Renal cortex interstitium (tissue), 15 donors: ENCODE data around the gene SAMD9. TPM values are rescaled to one million over a fixed set of nuclear protein-coding genes. Genes with fewer than 3 reads are reported as not detected.

Experiments
- DNase-seq, 11 donors: peaks; one replicate each; pipeline ENCODE4 v3.0.0-alpha.2; 2013; ENCODE audit warnings: low read depth in 9 of 11, low spot score in 4 of 11; ENCODE audit errors: extremely low read depth in 1 of 11
- long read RNA-seq, 16 experiments: transcript quantifications; one replicate each; lab custom pipeline, GENCODE V29; 2026
- polyA plus RNA-seq, 3 donors: library from polyadenylated mRNA; unstranded; fragments of 120-200 nt; gene quantifications; one replicate each; pipeline ENCODE4 v1.2.1, GENCODE V29; 2013; ENCODE audit not compliant: insufficient read length in 3 of 3

SAMD9 gene
- polyA plus RNA-seq: 1 to 10 TPM; 4.7 to 6.4 (median 5.2) TPM
- long read RNA-seq, donor 1: 0 reads
- long read RNA-seq, donor 2: 0 reads
- long read RNA-seq, donor 3, full-length matches to known transcripts: 2 of 2 reads
- long read RNA-seq, donor 3, partial matches to known transcripts: 0 of 2 reads
- long read RNA-seq, donor 3, other reads (novel, unspliced or antisense): 0 of 2 reads
- long read RNA-seq, donor 4: 0 reads
- long read RNA-seq, donor 5: 0 reads
- long read RNA-seq, donor 6, full-length matches to known transcripts: 2 of 2 reads
- long read RNA-seq, donor 6, partial matches to known transcripts: 0 of 2 reads
- long read RNA-seq, donor 6, other reads (novel, unspliced or antisense): 0 of 2 reads
- long read RNA-seq, donor 7, full-length matches to known transcripts: 2 of 2 reads
- long read RNA-seq, donor 7, partial matches to known transcripts: 0 of 2 reads
- long read RNA-seq, donor 7, other reads (novel, unspliced or antisense): 0 of 2 reads
- long read RNA-seq, donor 8: 0 reads
- long read RNA-seq, donor 9, full-length matches to known transcripts: 3 of 3 reads
- long read RNA-seq, donor 9, partial matches to known transcripts: 0 of 3 reads
- long read RNA-seq, donor 9, other reads (novel, unspliced or antisense): 0 of 3 reads
- long read RNA-seq, donor 10, full-length matches to known transcripts: 1 of 1 reads
- long read RNA-seq, donor 10, partial matches to known transcripts: 0 of 1 reads
- long read RNA-seq, donor 10, other reads (novel, unspliced or antisense): 0 of 1 reads
- long read RNA-seq, donor 11, full-length matches to known transcripts: 1 of 1 reads
- long read RNA-seq, donor 11, partial matches to known transcripts: 0 of 1 reads
- long read RNA-seq, donor 11, other reads (novel, unspliced or antisense): 0 of 1 reads
- long read RNA-seq, donor 12, full-length matches to known transcripts: 1 of 1 reads
- long read RNA-seq, donor 12, partial matches to known transcripts: 0 of 1 reads
- long read RNA-seq, donor 12, other reads (novel, unspliced or antisense): 0 of 1 reads
- long read RNA-seq, donor 13: 0 reads
- long read RNA-seq, donor 14: 0 reads
- long read RNA-seq, donor 15, full-length matches to known transcripts: 1 of 1 reads
- long read RNA-seq, donor 15, partial matches to known transcripts: 0 of 1 reads
- long read RNA-seq, donor 15, other reads (novel, unspliced or antisense): 0 of 1 reads
- long read RNA-seq, donor 16, full-length matches to known transcripts: 2 of 2 reads
- long read RNA-seq, donor 16, partial matches to known transcripts: 0 of 2 reads
- long read RNA-seq, donor 16, other reads (novel, unspliced or antisense): 0 of 2 reads

DNA sequence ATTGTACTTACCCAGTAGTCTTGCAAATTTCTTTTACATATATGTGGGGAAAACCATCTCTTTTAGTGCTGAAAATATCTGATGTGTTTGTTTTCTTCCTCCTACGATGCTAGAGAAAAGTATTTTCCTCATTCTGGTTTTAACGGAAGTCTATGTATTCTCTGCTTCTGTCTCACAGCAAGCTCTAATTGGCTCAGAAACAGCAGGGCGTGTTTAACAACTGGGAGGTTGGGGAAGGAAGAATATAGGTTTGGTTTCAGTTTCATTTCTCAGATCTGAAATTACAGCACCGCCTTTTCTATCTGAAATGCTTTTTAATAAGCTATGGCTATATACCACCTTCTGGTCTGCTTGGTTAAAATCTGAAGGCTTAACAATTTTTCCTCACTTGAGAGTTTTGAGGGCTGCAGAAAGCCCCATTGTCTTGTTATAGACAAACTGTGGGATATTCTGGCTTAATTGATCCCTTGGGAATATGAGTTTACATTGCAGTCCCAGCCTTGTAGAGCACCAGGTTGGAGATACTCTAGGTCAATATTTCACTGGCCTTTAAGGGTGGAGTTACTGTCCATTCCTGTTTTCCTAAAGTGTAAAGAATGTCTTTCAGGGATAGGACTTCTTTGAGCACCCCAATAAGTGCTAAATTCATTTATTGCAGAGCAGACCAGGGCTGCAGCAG lies at the start of gene SAMD9:
Gene SAMD9, minus strand, starts transcription at position 128 of the 679 bp plus-strand sequence. CDS start 11,882 bp downstream, outside the sequence.
- peak in 10 of 11 donors; percentile 22 to 78 (median 48) for DNase-seq

DNA sequence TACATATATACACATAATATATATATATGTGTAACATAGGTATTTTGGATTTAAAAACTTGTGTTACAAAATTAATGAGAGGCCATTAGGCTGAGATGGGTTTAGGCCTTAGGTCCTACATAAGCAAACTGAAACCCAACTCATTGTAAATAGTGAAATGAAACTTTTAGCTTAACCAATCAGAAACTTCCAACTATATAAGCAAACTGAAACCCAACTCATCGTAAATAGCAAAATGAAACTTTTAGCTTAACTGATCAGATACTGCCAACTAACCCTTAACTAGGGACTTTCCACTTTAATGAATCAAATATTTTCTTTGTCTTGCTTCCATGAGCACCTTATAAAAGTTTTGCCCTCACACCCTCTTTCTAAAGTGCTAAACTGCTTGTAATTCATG lies 47.7 kb upstream of the SAMD9 start:
- no peak for DNase-seq

DNA sequence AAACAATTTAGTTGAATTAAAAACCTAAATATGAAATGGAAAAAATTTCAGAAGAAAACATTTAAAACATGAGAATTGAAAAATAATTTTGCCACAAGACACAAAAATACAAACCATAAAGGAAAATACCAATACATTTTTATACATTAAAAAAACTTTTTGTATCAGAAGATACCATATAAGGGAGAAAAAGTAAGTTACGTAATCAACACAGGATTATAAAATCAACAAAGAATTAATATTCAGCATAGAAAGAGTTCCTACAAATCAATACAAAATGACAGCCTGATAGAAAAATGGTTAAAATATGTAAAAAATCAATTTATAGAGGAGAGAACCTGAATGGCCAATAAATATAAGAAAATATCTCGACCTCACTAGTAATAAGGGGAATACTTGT lies 47.0 kb upstream of the SAMD9 start:
- DNase-seq: no peak

GRCh38 chr7:93161181-93161762 lies 43.5 kb upstream of the SAMD9 start:
- DNase-seq: no peak

DNA sequence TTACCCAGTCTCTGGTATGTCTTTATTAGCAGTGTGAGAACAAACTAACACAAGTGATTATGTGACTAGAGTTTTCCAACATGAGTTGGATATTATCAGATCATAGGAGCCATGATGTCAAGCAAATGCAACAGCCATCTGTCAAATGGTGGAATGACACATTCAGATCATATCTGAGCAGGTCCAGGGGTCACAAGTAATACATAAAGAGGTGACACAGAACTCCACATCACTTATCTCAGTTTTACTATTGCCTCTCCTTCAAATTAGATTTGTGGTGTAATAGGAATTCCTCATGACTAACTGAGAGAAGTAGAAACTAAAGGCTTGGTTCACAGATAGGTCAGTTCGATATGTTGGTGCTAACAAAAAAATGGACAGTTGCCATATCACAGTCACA lies 42.6 kb upstream of the SAMD9 start:
- DNase-seq: no peak

GRCh38 chr7:93159490-93159889 lies 41.7 kb upstream of the SAMD9 start:
- DNase-seq: no peak

DNA sequence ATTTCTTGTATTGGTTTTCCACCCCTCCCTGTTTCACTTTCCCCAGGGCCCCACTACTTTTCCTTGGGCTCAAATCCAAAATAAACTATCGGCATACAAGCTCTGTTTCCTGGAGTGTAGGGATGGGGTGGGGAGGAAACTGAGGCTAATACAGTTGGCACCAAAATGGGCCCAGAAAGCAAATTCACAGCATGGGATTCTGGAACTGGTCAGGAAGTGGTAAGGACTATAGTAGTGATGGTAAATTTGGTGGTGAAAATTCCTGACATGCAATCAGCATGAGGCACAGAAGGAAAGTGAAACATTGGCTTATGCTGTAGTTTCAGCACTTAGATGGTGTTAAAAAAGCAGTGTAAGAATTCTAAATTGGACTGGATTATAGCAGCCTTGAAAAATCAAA lies 39.1 kb upstream of the SAMD9 start:
- DNase-seq: no peak

- DNase-seq: no peak
Observed at GRCh38 chr7:93150200-93150835, 32.5 kb upstream of the SAMD9 start.

DNA sequence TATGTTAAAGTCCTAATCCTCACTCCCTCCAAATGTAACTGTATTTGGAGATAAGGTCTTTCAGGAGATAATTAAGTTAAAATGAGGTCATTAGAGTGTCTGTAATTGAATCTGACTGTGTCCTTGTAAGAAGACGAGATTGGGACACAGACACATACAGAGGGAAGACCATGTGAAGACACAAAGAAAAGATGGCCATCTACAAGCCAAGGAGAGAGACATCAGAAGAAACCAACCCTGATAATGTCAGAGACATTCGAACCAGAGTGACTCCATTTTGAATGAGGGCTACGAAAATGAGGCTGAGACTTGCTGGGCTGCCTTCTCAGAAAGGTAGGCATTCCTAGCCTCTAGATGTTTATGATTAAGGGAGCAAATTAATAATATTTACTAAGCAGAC lies 30.9 kb upstream of the SAMD9 start:
- DNase-seq: no peak

DNA sequence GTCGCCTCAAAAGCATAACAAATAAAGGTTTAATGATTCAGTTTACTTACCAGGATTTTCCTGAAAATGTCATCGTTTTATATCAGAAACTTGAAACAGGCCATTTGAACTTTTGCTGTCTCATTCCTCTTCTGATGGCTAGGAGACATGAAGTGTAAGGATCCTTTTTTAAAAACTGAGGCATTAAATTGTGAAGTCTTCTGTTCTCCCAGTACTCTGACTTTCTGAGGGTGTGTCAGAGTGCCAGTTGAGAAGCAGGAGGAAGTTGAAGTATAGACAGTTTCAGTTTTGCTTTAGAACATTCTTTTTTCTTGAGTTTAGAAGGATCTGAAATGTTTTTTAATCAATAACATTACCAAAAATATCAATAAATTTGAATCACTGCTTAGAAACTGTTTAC lies 30.4 kb upstream of the SAMD9 start, which contains the start of gene SAMD9L:
Gene SAMD9L, minus strand, starts transcription at position 242 of the 400 bp plus-strand sequence. CDS start 12,414 bp downstream, outside the sequence.
- DNase-seq: no peak

DNA sequence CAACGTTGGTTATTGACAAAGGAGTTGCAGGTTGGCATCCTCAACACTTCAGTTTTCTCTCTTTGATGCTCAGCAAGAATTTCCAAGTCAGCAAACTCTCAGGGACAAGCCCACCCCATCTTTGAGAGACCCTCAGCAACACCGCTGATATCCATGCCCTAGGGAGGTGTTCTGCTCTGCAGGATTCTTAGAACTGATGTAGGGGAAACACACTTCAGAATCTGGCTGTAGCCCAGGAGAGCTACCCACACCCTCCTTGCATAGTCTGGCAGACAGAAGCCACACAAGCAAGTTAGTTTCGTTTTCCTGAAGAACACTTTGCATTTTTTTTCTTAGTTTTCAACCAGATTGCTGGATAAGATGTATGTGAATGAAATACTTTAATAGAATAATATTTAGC lies 29.6 kb upstream of the SAMD9 start:
- DNase-seq: peak in 2 of 11 donors; percentile 3 to 5

DNA sequence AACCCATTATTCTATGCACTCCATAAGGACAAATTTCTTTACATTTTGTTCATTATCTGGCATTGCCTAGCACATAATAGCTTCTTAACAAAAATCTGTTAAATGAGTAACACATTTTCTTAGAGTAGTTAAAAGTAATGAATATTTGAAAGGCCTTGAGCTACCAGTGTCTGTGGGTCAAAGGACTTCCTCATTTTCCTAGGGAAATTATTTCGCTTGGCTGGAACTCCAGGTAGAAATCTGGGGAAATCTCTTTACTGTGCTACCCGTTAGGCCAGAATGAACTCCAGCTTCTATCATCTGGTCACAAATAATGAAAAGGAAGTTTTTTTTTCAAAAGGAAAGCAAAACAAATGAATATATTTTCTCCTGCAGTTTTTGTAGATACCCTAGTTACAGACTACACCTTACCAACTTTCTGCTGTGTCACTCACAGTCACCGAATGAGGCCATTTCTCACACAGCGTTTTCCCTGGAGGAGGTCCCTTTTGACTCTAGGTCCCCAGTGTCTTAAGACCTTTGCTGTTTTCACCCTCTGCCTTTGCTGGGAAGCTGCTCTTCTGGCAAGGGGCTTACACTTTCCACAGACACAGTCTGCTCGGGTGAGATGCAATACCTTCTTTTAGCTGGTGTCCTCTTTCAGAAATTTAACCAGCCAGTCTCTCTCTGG lies 28.8 kb upstream of the SAMD9 start:
- DNase-seq: no peak

DNA sequence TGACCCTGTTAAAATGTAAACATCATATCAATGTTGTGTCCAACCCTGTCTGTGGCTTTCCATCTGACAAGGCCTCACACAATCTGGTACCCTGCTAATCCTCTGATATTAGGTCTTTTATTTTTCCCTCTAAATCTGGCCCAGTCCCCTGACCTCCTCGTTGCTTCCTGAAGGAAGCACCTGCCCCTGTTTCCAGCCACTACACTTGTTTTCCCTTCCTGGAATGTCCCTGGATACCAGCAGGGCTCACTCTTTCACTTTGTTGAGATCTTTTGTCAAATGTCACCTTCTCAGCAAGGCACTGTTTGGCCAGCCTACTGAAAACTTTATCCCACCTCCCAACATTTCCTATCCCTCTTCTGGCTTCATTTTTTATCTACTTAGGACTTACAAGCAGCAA lies 28.3 kb upstream of the SAMD9 start:
- no peak for DNase-seq

DNA sequence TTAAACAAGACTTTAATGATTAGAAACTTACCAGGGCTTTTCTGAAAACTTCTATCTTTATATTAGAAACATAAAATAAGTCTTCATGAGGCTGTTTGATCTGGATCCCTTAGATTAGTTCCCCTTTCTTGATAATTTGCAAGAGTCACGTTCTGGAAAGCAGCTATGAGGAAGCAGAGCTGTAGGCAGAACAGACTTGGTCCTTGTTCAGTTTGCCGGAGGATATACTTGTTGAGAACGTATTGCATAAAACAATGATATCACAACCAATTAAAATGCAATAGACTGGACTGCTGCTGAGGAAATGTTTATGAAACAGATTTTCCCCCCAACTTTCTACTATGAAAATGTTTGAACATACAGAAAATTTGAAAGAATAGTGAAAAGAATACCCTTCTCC lies 27.6 kb upstream of the SAMD9 start:
- no peak for DNase-seq

- no peak for DNase-seq
Observed at GRCh38 chr7:93142127-93142526, 24.3 kb upstream of the SAMD9 start.

DNA sequence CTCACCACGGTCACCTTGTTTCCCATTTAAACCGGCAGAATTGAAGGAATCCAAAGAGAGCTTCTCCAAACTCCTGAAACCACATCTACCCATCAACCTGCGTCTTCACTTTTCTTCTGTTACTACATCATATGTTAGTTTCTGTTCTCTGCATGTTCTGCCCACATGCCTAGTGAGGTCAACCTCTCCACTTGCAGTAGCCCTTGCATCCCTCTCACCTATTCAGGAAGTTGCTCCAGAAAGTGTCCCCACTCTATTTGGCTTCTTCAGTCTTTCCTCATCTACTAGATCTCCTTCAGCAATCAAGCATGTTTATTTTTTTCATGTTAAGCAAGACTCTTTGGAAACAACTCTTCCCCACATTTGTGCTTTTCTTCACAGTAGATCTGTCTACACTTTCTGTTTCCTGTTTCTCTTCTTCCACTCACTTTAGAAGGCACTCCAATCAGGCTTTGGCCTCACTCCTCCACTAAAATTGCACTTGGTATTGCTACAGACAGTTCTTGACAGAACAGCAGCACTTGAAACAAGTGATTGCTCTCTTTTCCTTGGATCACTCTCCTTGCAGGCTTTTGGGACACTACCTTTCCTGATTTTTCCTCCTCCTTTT lies 22.9 kb upstream of the SAMD9 start:
- DNase-seq: no peak

GRCh38 chr7:93138576-93138975 lies 20.8 kb upstream of the SAMD9 start:
- DNase-seq: no peak
